AG10803 (cell line): ENCODE results near the gene PITHD1.
"Not testable (repeated sequence)": the region's sequence is repeated elsewhere in the genome, so short reads cannot be mapped to it uniquely, and the experiment has no call there.

Experiments
- DNase-seq: peaks from one replicate; pipeline ENCODE4 v3.0.0; 2010; ENCODE audit warnings: low read depth
- H3K4me3 ChIP-seq: 2 replicates; pipeline ENCODE4 v1.5.1; 2011; ENCODE audit warnings: mild to moderate bottlenecking, low read length, control low read depth
- TF ChIP-seq, protein P1 (sequence below): conservative IDR thresholded peaks from 2 replicates; pipeline ENCODE4 v1.5.1; 2011; ENCODE audit warnings: mild to moderate bottlenecking, low read length, control low read depth, inconsistent platforms

Gene PITHD1

DNA sequence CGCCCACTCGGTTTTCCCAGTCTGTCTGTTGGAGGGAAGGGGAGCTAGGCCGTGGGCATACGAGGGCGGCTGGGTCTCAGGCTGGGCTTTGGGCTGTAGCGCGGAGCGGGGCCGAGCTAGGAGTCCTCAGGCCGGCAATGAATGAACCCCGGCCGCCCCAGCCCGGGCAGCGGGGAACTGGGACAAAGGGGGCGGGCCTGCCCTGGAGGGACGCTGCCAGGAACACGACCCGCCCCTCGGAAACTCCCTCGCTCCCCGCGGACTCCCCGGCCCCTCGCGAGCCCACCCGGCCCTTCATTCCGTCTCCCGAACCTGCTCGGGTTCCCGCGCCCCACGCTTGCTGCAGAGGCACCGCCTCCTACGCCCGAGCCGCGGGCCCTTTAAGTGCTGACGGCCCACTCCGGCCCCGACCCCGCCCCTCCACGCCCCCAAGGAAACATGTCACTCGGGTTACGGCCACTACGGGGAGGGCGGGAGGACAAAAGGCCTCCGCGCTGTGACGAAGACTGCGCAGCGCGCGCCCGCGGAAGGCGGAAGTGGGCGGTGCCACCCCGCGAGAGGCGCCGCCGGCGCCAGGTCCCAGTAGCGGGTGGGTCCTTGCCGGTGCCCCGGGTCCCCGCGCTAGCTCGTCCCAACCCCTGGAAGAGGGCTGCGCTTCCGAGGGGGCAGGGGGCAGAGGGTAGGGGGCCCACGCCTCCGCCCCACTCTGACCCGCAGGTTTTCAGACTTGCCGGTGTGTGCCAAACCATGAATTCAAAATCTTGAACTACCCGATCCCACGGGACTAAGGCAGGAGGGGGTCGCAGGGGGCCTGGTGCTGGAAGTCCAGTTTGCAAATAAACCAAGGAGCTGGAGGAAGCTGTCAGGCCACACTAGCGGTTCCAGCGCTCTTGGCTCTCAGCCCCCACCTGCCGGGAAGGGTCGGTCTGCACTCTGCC is 22.5 kb downstream of the PITHD1 start, which contains the start of gene GALE:
Gene GALE (minus strand): TSS at position 355 of the 938 bp plus-strand sequence. CDS start 1,747 bp downstream, outside the sequence.
- H3K4me3 ChIP-seq = peak within 1 kb of the TSS; percentile 91
- peak; percentile 94 for DNase-seq
- TF ChIP-seq, protein P1, sequence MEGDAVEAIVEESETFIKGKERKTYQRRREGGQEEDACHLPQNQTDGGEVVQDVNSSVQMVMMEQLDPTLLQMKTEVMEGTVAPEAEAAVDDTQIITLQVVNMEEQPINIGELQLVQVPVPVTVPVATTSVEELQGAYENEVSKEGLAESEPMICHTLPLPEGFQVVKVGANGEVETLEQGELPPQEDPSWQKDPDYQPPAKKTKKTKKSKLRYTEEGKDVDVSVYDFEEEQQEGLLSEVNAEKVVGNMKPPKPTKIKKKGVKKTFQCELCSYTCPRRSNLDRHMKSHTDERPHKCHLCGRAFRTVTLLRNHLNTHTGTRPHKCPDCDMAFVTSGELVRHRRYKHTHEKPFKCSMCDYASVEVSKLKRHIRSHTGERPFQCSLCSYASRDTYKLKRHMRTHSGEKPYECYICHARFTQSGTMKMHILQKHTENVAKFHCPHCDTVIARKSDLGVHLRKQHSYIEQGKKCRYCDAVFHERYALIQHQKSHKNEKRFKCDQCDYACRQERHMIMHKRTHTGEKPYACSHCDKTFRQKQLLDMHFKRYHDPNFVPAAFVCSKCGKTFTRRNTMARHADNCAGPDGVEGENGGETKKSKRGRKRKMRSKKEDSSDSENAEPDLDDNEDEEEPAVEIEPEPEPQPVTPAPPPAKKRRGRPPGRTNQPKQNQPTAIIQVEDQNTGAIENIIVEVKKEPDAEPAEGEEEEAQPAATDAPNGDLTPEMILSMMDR = no peak

DNA sequence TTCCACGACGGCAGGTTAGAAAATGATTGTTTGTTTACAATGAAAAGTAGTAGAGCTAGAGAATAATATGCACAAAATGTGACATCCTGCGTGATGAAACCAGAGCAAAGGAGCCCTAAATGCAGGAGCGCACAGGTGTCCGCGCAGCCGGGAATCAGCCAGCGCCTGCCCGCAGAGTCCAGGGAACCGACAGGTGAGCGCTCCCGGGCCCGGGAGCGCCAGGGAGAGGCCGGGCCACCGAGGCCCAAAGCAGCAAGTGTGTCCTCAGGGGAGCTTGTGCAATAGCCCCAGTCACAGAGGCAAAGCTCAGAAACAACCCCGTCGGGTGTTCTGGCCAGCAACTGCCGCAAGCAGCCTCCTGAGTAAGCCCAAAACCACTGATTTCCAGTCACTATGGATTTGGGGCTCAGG is 23.1 kb downstream of the PITHD1 start:
- no peak for DNase-seq
- H3K4me3 ChIP-seq = peak overlapping the region; percentile 91
- TF ChIP-seq, protein P1 = no peak

DNA sequence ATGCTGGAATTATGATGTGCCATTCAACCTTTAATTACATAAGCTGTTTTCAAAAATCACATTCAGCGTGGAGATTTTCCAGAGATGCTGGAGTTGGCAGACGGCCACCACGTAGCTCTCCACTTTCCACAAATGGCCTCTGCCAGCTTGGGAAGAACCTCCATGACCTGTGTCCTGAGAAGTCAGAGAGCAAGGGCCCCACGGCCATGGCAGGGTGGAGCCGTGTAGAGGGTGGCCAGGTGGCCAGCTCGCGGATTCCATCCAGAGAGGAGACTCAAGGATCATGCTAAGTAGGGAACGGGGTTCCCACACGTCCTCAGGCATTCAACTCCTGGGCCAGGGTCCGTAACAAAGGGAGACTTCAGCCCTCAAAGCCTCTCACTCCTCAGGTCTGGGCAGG is 23.7 kb downstream of the PITHD1 start:
- TF ChIP-seq, protein P1 = no peak
- DNase-seq = no peak
- H3K4me3 ChIP-seq = no peak overlapping the region

DNA sequence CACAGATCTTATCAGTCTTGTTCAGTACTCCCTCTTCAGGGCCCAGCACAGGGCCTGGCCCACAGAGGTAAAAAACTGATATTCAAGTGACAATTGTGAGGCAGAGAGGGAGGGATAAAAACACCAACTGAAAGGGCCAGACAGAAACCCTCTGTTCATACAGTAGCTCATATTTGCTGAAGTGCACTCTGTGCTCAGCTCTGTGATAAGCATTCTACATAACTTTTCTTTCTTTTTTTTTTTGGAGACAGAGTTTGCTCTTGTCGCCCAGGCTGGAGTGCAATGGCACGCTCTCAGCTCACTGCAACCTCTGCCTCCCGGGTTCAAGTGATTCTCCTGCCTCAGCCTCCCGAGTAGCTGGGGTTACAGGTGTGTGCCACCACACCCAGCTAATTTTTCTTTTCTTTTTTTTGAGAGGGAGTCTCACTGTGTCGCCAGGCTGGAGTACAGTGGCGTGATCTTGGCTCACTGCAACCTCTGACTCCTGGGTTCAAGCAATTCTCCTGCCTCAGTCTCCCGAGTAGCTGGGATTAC is 24.7 kb downstream of the PITHD1 start:
- not testable (repeated sequence) for DNase-seq, H3K4me3 ChIP-seq

DNA sequence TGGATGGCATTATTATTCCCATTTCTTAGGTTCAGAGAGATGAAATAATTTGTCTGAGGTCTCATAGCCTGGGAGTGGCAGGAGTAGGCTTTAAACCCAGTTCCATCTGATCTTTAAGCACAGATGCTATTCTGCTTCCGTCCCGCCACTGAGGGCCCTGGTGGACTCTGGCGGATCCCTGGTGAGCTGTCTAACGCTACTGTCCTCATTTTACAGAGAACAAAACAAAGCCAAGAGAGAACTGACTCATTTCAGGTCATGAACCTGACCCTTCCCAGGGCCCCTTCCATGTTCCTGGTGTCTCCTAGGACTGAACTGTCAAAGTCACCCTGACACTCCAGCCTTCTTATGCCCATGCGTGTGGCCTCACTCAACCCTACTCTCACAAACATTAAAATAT is 25.5 kb downstream of the PITHD1 start:
- TF ChIP-seq, protein P1 = no peak
- no peak overlapping the region for H3K4me3 ChIP-seq
- DNase-seq = no peak

DNA sequence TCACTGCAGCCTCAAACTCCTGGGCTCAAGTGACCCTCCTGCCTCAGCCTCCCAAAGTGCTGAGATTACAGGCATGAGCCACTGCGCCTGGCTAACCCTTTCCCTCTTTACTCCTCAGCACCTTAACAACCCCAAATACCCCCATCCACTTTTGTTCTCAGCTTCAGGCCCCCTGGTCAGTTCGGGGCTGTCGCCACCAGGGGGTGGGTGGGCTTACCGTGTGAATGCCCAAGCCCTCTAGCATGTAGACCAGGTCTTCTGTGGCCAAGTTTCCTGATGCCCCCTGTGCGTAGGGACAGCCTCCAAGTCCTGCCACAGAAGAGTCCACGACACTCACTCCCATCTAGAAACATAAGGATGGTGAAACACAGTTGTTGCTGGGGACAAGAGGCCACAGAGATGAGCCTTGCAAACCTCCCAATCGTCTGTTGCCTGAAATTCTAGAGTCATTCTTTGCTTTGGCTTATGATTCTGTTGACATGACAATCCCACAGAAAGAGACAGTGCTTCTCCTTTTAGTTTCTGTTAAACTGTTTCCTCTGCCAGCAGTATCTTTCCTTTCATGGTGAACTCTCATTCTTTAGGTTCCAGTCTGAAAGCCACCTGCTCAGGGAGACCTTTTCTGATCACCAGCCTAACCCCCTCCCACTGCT is 26.1 kb downstream of the PITHD1 start:
- DNase-seq = no peak
- no peak overlapping the region for H3K4me3 ChIP-seq

DNA sequence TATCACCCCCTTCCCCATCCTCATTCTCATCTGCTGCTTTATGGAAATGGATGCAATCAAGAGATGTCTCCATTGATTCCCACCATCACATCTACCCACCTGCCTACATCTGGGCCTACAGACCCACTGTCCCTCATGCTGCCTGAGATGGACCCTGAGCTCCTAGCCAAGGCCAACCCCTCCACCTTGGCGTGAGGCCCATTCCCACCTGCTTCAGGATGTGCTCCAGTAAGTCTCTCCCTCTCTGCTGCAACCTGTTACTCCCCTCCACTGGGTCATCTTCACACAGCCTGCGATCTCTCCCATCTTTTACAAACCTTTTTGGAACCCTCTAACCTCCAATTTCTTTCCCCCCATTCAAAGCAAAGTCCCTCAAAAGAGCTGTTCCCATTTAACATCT is 26.8 kb downstream of the PITHD1 start:
- TF ChIP-seq, protein P1 = no peak
- H3K4me3 ChIP-seq = no peak overlapping the region
- no peak for DNase-seq

More for the DNA sequence above, 26.1 kb downstream of the PITHD1 start:
- TF ChIP-seq, protein P1 = no peak; the same call in 1 of the 2 replicates
